HUES64 (cell line): Measurements from ENCODE around the gene CYB561A3.
"Not testable (repeated sequence)": the region's sequence is repeated elsewhere in the genome, so short reads cannot be mapped to it uniquely, and the experiment has no call there.

Experiments used
- H3K27ac ChIP-seq: 2 replicates; pipeline ENCODE4 v1.7.0; 2013; ENCODE audit warnings: low read depth, low read length, inconsistent platforms
- H3K27me3 ChIP-seq: 2 replicates; pipeline ENCODE4 v1.6.1; 2013; ENCODE audit warnings: mild to moderate bottlenecking, low read length; ENCODE audit not compliant: insufficient read depth
- H3K36me3 ChIP-seq: 2 replicates; pipeline ENCODE4 v1.6.1; 2013; ENCODE audit warnings: mild to moderate bottlenecking, low read length; ENCODE audit not compliant: insufficient read depth
- H3K4me1 ChIP-seq: 2 replicates; pipeline ENCODE4 v1.6.1; 2013; ENCODE audit warnings: mild to moderate bottlenecking, low read length, moderate library complexity; ENCODE audit not compliant: insufficient read depth
- H3K4me3 ChIP-seq: 2 replicates; pipeline ENCODE4 v1.5.1; 2013; ENCODE audit warnings: mild to moderate bottlenecking, low read length, moderate library complexity
- H3K9ac ChIP-seq: 2 replicates; pipeline ENCODE4 v1.6.1; 2013; ENCODE audit warnings: mild to moderate bottlenecking, low read depth, low read length
- H3K9me3 ChIP-seq: 2 replicates; pipeline ENCODE4 v1.6.1; 2013; ENCODE audit warnings: low read depth, low read length; ENCODE audit not compliant: insufficient read depth
- WGBS: fragments of 150-250, 120-280 bp; methylation state at CpG from one replicate; pipeline ENCODE4 v1.1.7; 2013; ENCODE audit warnings: missing lambda C conversion rate; 5-methylcytosine and 5-hydroxymethylcytosine counted together

Gene CYB561A3

DNA sequence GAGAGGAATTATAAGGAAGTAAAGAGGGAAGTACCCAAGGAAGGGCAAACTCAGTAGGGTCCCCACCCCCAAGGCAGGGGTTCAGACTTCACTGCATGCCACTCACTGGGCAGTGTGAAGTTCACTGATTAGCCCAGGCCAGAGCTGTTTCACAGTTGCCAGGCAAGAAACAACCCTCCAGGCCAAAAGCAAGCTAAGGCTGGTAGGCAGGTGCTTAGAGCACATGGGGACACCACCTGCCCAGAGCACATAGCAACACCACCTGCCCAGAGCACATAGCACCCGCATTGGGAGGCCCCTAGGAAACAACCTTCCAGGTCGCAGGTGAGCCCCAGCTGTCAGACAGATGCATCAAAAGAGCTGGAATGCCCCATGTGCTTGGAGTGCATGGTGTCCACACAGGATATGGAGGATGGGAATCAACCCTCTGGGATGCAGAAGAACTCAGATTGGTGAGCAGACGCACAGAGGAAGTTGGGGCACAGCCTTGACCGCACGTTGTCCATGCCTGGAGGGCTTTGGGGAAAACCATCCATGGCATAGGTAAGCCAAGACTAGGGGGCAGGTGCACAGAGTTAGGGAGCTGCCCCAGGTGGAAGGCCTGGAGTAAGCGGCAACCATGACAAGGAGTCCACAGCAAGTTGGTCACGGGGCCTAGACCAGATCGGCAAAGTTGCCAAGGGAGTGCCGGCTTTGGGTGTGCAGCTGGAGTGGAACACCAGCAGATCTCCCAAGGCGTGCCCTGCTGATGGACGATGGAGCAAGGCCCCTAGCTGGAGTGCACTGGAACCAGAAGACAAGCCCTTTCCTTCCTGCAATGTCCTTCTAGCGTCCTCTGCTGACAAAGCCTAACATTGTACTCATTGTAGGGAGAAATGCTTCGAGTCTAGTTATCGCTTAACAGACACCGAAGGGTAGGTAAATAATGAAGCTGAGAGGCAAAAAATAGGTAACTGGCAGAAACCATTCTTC lies 22.9 kb upstream of the CYB561A3 start:
- no peaks in the 10 kb centered on the region for H3K9me3 ChIP-seq
- H3K4me1 ChIP-seq = no peaks in the 10 kb centered on the region
- no peaks in the 10 kb centered on the region for H3K36me3 ChIP-seq
- no peak overlapping the region for H3K27ac ChIP-seq
- H3K27me3 ChIP-seq = no peaks in the 10 kb centered on the region
- no peak overlapping the region for H3K4me3 ChIP-seq
- WGBS = 91% methylated on average over 15 of the region's 15 CpGs
- no peak overlapping the region for H3K9ac ChIP-seq

DNA sequence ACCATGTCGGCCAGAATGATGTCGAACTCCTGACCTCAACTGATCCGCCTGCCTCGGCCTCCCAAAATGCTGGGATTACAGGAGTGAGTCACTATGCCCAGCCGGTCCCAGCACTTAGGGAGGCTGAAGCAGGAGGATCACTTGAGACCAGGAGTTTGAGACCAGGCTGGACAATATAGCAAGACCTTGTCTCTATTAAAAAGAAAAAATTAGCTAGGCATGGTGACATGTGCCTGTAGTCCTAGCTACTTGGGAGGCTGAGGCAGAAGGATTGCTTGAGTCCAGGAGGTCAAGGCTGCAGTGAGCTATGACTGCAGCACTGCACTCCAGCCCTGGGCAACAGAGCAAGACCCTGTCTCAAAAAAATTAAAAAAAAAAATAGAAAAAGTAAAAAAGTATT lies 22.2 kb upstream of the CYB561A3 start:
- not testable (repeated sequence) for H3K36me3 ChIP-seq, H3K9me3 ChIP-seq, H3K9ac ChIP-seq, H3K27me3 ChIP-seq, H3K27ac ChIP-seq, H3K4me3 ChIP-seq, H3K4me1 ChIP-seq
- 96% methylated on average over 5 of the region's 5 CpGs for WGBS

DNA sequence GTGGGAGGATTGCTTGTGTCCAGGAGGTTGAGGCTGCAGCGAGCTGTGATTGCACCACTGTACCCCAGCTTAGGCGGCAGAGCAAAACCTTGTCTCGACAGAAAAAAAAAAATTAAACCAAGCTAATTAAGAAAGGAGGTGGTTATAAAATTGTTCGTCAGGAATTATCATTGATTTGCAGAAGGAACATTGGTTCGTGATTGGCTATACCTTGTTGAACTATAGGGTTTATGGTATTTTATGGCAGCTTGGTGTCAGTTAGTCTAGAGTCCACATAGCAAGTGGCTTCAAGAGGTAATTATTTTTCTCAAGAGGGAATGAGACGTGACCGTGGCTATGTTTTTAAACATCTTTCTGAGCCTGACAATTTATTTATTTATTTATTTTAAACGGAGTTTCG lies 19.2 kb upstream of the CYB561A3 start:
- peaks cover under 1% of the 10 kb centered on the region; the same call in 1 of the 2 replicates for H3K36me3 ChIP-seq
- no peaks in the 10 kb centered on the region for H3K4me1 ChIP-seq
- H3K27me3 ChIP-seq = no peaks in the 10 kb centered on the region
- no peaks in the 10 kb centered on the region for H3K9me3 ChIP-seq
- no peak overlapping the region for H3K9ac ChIP-seq
- 97% methylated on average over 9 of the region's 9 CpGs for WGBS
- no peak overlapping the region for H3K4me3 ChIP-seq
- H3K27ac ChIP-seq = no peak overlapping the region

DNA sequence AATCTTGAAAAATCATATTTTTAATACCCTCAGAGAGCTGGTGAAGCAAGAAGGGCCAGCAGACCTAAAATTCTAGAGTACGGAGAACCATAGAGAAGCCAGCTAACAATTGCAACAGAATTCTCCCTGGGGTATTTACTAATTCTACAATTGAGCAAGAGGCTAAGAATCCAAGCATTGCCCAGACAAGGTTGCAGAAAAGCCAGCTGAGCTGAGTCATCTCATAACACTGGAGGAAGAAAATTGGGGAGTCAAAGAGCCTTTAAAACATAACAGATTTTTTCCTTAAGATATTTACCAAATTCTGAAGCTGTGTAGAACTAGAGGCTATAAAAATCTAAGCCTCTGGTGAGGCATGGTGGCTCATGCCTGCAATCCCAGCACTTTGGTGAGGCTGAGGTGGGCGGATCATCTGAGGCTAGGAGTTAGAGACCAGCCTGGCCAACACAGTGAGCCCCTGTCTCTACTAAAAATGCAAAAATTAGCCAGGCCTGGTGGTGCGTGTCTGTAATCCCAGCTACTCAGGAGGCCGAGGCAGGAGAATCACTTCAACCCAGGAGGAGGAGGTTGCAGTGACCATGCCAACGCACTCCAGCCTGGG lies 17.1 kb upstream of the CYB561A3 start:
- 94% methylated on average over 4 of the region's 5 CpGs for WGBS

DNA sequence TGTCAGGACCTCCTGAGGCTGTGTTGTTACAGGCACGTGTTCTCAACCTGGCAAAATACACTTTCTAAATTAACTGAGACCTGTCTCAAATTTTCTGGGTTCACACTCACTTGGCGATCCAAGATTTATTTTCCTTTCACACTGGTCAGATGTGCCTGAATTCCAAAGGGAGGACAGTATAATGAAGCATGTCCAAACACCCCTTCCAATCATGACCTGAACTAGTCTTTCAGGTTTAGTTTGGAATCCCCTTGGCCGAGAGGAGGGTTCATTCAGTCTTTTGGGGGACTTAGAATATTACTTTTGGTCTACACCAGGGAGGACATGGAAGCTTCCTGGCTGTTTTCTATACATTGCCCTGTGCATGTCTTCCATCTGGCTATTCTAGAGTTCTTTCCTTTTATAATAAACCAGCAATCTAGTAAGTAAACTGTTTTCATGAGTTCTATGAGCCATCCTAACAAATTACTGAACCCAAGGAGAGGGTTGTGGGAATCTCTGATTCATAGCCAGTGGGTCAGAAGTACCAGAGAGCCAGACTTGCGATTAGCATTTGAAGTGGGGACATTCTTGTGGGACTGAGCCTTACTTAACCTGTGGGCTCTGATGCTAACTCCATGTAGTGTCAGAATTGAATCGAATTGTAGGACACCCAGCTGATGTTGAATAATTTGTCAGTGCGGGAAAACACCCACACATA lies 15.9 kb upstream of the CYB561A3 start:
- no peaks in the 10 kb centered on the region for H3K4me1 ChIP-seq
- WGBS = 92% methylated on average over 4 of the region's 6 CpGs
- H3K36me3 ChIP-seq = peaks cover 28% of the 10 kb centered on the region
- H3K9me3 ChIP-seq = peaks cover 19% of the 10 kb centered on the region
- H3K27ac ChIP-seq = no peak overlapping the region
- H3K27me3 ChIP-seq = no peaks in the 10 kb centered on the region
- no peak overlapping the region for H3K9ac ChIP-seq
- H3K4me3 ChIP-seq = no peak overlapping the region

More for the DNA sequence above, 17.1 kb upstream of the CYB561A3 start:
- H3K36me3 ChIP-seq = peaks cover 19% of the 10 kb centered on the region
- no peaks in the 10 kb centered on the region for H3K4me1 ChIP-seq
- H3K27me3 ChIP-seq = no peaks in the 10 kb centered on the region
- H3K9me3 ChIP-seq = peaks cover 9% of the 10 kb centered on the region
- H3K27ac ChIP-seq = no peak overlapping the region
- H3K9ac ChIP-seq = no peak overlapping the region
- H3K4me3 ChIP-seq = no peak overlapping the region

DNA sequence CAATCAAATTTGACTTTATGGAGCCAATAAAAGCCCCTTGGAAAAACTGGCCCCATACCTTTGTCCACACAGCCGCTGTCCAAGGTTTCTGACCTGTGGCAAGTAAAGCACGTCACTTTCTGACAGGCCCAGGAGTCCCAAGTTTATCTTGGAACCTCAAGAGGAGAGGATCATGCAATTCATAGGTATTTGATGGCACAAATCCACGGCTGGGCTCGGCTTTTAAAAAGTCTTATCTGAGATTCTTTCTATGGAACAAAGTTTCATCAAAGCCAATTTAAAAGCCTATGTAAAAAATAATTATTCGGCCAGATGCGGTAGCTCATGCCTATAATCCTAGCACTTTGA lies 14.1 kb upstream of the CYB561A3 start:
- Histone ChIP-seq H3K27ac (no peak overlapping the region), H3K9me3 (peaks cover 30% of the 10 kb centered on the region), H3K27me3 (no peaks in the 10 kb centered on the region), H3K36me3 (peaks cover 33% of the 10 kb centered on the region), H3K4me1 (no peaks in the 10 kb centered on the region), H3K9ac (no peak overlapping the region), H3K4me3 (no peak overlapping the region)
- 93% methylated on average over 6 of the region's 6 CpGs for WGBS

DNA sequence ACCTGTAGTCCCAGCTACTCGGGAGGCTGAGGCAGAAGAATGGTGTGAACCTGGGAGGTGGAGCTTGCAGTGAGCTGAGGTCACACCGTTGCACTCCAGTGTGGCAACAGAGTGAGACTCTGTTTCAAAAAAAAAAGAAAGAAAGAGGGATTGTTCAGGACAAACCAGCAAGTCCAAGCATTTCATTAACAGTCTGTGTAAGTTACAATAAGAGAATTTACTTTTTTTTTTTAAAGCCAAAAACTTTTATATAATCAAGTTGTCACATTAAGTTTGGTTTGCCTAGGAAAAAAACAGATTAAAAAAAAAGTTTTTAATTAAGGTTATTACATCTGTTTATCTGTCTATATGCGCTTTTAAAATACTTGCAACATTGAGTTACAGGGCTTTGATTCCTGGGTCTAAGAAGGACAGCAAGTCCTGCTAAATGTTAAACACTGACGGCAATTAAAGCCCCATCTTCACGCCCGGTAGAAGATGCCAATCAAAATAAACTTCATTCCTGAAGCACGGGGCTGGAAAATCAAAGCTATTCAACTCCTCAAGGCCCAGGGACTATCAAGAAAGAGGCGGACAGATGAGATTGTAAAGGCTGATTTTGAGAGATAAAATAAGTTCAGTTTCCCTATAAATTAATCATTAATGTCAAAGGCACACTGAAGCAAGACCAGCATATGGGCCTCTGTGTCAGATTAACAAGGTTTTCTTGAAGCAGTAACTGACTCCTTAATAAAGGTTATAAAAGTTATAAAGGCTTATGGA lies 11.2 kb upstream of the CYB561A3 start:
- Histone ChIP-seq H3K9ac (no peak overlapping the region), H3K9me3 (peaks cover 30% of the 10 kb centered on the region), H3K4me1 (no peaks in the 10 kb centered on the region), H3K36me3 (peaks cover 61% of the 10 kb centered on the region), H3K27ac (no peak overlapping the region), H3K27me3 (no peaks in the 10 kb centered on the region), H3K4me3 (no peak overlapping the region)
- WGBS = 92% methylated on average over 8 of the region's 8 CpGs

DNA sequence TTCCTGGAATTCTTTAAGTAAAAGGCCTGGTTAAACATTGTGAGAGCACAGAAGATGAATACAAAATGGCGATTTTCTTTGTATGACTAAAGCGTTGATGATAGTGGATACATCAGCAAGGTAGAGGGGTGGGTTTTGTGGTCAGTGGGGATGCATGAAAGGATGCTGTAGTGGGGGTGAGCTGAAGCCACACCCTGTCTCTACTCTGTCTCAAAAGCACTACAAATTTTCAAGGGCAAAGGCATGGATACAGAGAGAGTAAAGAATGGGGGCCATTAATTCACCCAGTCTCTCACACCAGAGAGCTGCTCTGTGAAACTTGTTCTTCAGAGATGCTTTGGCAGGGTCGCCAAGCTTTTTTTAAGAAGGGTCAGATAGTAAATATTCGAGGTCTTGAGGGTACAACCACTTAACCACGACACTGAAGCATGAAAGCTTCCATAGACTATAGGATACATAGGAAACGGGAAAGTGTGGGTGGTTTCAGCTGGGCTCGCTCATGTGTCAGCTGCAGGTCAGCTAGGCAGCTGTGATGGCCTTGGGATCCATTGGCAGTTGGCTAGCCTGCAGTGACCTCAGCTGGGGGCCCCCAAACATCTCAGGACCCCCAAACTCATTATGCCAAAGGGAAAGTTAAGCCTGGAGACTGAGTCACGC lies 8.8 kb upstream of the CYB561A3 start:
- Histone ChIP-seq H3K27me3 (no peaks in the 10 kb centered on the region), H3K27ac (no peak overlapping the region), H3K4me1 (no peaks in the 10 kb centered on the region), H3K9ac (no peak overlapping the region), H3K9me3 (peaks cover 30% of the 10 kb centered on the region), H3K4me3 (no peak overlapping the region), H3K36me3 (peaks cover 81% of the 10 kb centered on the region)
- WGBS = 95% methylated on average over 7 of the region's 8 CpGs

DNA sequence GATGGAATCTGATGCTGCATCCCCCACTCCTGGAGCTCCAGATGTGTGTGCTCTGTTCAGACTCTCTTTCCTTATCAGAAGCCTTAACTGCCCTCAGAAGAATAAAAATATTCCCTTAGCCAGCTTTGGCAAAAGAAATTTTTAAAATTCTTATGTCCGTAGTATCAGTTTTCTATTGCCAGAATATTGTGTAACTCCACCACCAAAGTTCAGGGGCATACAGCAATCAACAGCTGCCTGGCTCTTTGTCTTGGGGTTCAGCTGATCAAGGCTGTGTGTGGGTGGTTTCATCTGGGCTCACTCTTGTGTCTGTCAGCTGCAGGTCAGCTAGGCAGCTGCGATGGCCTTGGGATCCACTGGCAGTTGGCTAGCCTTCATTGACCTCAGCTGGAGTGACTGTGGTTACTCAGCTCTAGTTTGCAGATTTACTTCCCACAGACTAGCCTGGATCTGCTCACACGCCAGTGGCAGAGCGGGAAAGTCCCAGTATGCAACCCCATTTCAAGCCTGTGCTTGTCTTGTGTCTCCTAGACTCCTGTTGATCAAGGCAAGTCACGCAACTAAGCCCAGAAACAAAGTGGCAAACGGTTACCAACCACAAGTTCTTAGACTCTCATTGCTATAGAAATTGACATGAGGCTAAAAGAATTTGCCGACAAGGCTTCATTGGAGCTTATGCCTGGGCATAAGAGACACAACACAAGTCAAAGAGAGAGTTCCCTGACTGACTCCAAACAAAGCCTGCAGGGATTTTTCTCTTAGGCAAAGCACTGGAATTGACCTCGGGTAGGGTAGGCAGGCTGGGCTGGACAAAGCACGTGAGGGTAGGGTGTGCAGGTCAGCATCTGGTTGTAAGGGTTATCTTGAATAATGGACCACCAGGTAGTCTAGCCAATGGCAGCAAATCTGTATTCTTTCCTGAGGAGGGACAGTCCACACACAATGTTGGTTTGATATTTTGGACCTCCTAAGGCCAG lies 8.0 kb upstream of the CYB561A3 start:
- Histone ChIP-seq H3K27me3 (no peaks in the 10 kb centered on the region), H3K9me3 (peaks cover 26% of the 10 kb centered on the region), H3K4me3 (no peak overlapping the region), H3K4me1 (no peaks in the 10 kb centered on the region), H3K36me3 (peaks cover 77% of the 10 kb centered on the region), H3K9ac (no peak overlapping the region), H3K27ac (no peak overlapping the region)
- 95% methylated on average over 9 of the region's 9 CpGs for WGBS

DNA sequence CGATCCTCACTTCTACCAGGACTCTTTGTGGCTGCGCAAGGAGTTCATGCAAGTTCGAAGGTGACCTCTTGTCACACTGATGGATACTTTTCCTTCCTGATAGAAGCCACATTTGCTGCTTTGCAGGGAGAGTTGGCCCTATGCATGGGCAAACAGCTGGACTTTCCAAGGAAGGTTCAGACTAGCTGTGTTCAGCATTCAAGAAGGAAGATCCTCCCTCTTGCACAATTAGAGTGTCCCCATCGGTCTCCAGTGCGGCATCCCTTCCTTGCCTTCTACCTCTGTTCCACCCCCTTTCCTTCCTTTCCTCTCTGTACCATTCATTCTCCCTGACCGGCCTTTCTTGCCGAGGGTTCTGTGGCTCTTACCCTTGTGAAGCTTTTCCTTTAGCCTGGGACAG lies 7.0 kb upstream of the CYB561A3 start:
- H3K36me3 ChIP-seq = peaks cover 81% of the 10 kb centered on the region

More for the DNA sequence above, 7.0 kb upstream of the CYB561A3 start:
- WGBS = 97% methylated on average over 7 of the region's 7 CpGs
- Histone ChIP-seq H3K4me1 (no peaks in the 10 kb centered on the region), H3K4me3 (no peak overlapping the region), H3K27ac (no peak overlapping the region), H3K9ac (no peak overlapping the region), H3K27me3 (no peaks in the 10 kb centered on the region), H3K9me3 (peaks cover 21% of the 10 kb centered on the region)
